ENCODE measurements around the gene ABCC11. TPM values are rescaled to one million over a fixed set of nuclear protein-coding genes. Genes with fewer than 3 reads are reported as not detected.

The ABCC11 gene
- total and polyA plus RNA-seq, 2 of the 4 experiments (the other 2 are of a cell fraction) = 0.09 to 0.18 TPM

DNA sequence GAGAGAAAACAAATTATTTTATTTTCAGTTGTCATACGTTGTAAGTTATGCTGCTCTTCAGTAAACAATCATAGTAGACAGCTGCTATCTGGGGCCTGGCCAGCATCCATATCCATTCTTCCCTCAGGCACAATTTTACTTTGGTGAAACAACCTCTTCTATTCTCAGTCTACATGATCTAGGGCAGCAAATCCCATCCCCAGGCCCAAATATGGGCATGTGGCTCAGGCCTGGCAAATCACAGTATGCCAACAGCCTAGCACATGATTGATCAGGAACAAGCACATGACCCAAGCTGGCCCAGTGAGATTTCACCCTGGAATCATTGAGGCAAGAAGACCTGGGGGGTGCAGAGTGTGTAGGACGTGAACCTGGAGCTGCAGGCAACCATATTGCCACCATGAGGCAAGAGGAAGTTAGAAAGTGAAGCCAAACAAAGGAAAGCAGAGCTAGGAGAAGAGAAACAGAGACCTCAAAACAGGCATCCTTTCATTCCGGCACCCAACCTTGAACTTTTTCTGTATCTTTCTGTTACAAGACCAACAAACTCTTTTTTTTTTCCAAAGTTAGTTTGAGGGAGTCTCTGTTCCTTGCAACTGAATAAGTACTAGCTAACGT lies 81.3 kb downstream of the ABCC11 start:
- in situ Hi-C loops (cut with MboI; ENCODE audit: low sequenced_read_pairs) (loop anchor here (5.0 to 25.0 kb wide), 3 partner anchors 429 to 1134 kb away; partner anchors contain the start of genes ITFG1 and PHKB), dilution Hi-C loops (cut with HindIII; ENCODE audit: low sequenced_read_pairs, unreplicated experiment) (no loop called here), intact Hi-C loops (cut with micrococcal nuclease) (loop anchor here (1.0 to 2.0 kb wide), 7 partner anchors 377 to 1311 kb away; partner anchors contain the start of genes ITFG1, NETO2 and PHKB)
- no CpG with 5 or more reads among the region's 4 CpGs for WGBS, 2 experiments (ENCODE audit: extremely low coverage in 2 of 2, insufficient read length in 1 of 2)
- ChIA-PET POLR2A (ENCODE audit: unreplicated experiment) (no interaction called here), CTCF (interaction anchor here (0.8 to 1.9 kb wide), 2 partner anchors 17 to 464 kb away, joined by 3 to 9 read pairs; no protein-coding TSS in a partner anchor)
- Histone ChIP-seq H2AFZ (replicated peaks; ENCODE audit: low read length, poor library complexity) (peak overlapping the region; percentile 6), H3K9ac (ENCODE audit: low read depth, low read length) (no peak overlapping the region), H4K20me1 (ENCODE audit: insufficient read depth, low read length) (no peaks in the 10 kb centered on the region), H2AK5ac (ENCODE audit: low read depth, low read length) (no peak overlapping the region), H3K18ac (ENCODE audit: low read depth, low read length) (no peak overlapping the region), H2BK20ac (ENCODE audit: low read depth, low read length) (no peak overlapping the region), H3K4ac (ENCODE audit: low read depth, low read length) (no peak overlapping the region; the same call in 1 of the 2 replicates), H3K27me3 (ENCODE audit: control insufficient read depth, insufficient read depth, low read length) (peaks cover 2% of the 10 kb centered on the region; the same call in 1 of the 2 replicates), H2BK5ac (ENCODE audit: low read depth, low read length, poor library complexity, severe bottlenecking) (no peak overlapping the region), H4K8ac (ENCODE audit: low read depth in 2 of 2, low read length in 2 of 2) (no peak overlapping the region), H3K79me1 (ENCODE audit: low read depth in 1 of 2, low read length in 2 of 2) (no peaks in the 10 kb centered on the region), H3K27ac (ENCODE audit: insufficient read depth, low read length) (no peak overlapping the region), H3K14ac (replicated peaks; ENCODE audit: low read depth, low read length) (no peak overlapping the region; the same call in 1 of the 2 replicates), H3K36me3 (ENCODE audit: control insufficient read depth, insufficient read depth, low read length) (no peaks in the 10 kb centered on the region), H2BK120ac (ENCODE audit: low read depth, low read length) (no peak overlapping the region), H4K91ac (ENCODE audit: insufficient read depth, low read depth, low read length) (no peak overlapping the region), H3K9me3 (ENCODE audit: control insufficient read depth, insufficient read depth, low read length) (no peaks in the 10 kb centered on the region), H3K4me1 (ENCODE audit: control insufficient read depth, insufficient read depth, low read length) (no peaks in the 10 kb centered on the region; the same call in 1 of the 2 replicates), H3K4me3 (ENCODE audit: insufficient read depth, low read depth, low read length) (no peak overlapping the region), H3K56ac (ENCODE audit: extremely low read depth, insufficient read depth, low read length) (no peak overlapping the region), H3K23ac (ENCODE audit: low read depth, low read length) (no peak overlapping the region), H3K4me2 (ENCODE audit: low read depth, low read length) (no peak overlapping the region), H3K9me1 (ENCODE audit: insufficient read depth, low read length) (no peaks in the 10 kb centered on the region; the same call in 1 of the 2 replicates), H4K5ac (ENCODE audit: low read depth, low read length) (no peak overlapping the region), H2BK15ac (ENCODE audit: low read depth, low read length) (no peak overlapping the region; the same call in 2 of the 3 replicates), H2AK9ac (replicated peaks; ENCODE audit: low read depth, low read length, poor library complexity) (no peak overlapping the region)
- no TSS peak for BruUV-seq (replicated peaks)
- peak; percentile 17 for DNase-seq
- ATAC-seq (ENCODE audit: low read depth) = no peak
- TF ChIP-seq MAZ (IDR thresholded peaks at IDR 0.05; ENCODE audit: borderline replicate concordance, low read depth, low read length) = no peak
- TF ChIP-seq, protein P1, sequence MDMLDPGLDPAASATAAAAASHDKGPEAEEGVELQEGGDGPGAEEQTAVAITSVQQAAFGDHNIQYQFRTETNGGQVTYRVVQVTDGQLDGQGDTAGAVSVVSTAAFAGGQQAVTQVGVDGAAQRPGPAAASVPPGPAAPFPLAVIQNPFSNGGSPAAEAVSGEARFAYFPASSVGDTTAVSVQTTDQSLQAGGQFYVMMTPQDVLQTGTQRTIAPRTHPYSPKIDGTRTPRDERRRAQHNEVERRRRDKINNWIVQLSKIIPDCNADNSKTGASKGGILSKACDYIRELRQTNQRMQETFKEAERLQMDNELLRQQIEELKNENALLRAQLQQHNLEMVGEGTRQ (IDR thresholded peaks at IDR 0.05; ENCODE audit: low read depth, low read length) = no peak
- TF ChIP-seq, protein P2, sequence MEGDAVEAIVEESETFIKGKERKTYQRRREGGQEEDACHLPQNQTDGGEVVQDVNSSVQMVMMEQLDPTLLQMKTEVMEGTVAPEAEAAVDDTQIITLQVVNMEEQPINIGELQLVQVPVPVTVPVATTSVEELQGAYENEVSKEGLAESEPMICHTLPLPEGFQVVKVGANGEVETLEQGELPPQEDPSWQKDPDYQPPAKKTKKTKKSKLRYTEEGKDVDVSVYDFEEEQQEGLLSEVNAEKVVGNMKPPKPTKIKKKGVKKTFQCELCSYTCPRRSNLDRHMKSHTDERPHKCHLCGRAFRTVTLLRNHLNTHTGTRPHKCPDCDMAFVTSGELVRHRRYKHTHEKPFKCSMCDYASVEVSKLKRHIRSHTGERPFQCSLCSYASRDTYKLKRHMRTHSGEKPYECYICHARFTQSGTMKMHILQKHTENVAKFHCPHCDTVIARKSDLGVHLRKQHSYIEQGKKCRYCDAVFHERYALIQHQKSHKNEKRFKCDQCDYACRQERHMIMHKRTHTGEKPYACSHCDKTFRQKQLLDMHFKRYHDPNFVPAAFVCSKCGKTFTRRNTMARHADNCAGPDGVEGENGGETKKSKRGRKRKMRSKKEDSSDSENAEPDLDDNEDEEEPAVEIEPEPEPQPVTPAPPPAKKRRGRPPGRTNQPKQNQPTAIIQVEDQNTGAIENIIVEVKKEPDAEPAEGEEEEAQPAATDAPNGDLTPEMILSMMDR (conservative IDR thresholded peaks at IDR 0.05; ENCODE audit: low read depth, low read length) = no peak
- TF ChIP-seq RAD21 (IDR thresholded peaks at IDR 0.05; ENCODE audit: low read length) = no peak
- TF ChIP-seq CHD1 (IDR thresholded peaks at IDR 0.05; ENCODE audit: low read depth, low read length) = no peak
- TF ChIP-seq MXI1 (IDR thresholded peaks at IDR 0.05; ENCODE audit: borderline replicate concordance, low read depth, low read length) = no peak
- TF ChIP-seq CEBPB (IDR thresholded peaks at IDR 0.05; ENCODE audit: low read depth, low read length) = no peak
- TF ChIP-seq, protein P3, sequence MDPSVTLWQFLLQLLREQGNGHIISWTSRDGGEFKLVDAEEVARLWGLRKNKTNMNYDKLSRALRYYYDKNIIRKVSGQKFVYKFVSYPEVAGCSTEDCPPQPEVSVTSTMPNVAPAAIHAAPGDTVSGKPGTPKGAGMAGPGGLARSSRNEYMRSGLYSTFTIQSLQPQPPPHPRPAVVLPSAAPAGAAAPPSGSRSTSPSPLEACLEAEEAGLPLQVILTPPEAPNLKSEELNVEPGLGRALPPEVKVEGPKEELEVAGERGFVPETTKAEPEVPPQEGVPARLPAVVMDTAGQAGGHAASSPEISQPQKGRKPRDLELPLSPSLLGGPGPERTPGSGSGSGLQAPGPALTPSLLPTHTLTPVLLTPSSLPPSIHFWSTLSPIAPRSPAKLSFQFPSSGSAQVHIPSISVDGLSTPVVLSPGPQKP (IDR thresholded peaks at IDR 0.05; ENCODE audit: borderline replicate concordance, low read depth, low read length) = no peak
- TF ChIP-seq RFX5 (IDR thresholded peaks at IDR 0.05; ENCODE audit: low read depth, low read length) = no peak
- TF ChIP-seq BHLHE40 (IDR thresholded peaks at IDR 0.05; ENCODE audit: low read depth, low read length) = no peak
- TF ChIP-seq MAFK (IDR thresholded peaks at IDR 0.05; ENCODE audit: low read depth, low read length) = no peak
- TF ChIP-seq RCOR1 (IDR thresholded peaks at IDR 0.05; ENCODE audit: insufficient replicate concordance, low read length) = no peak

Measured in IMR-90 (cell line).